HL-60 (cell line): ENCODE results near the gene GOLGA8B.
"Not testable (repeated sequence)": the region's sequence is repeated elsewhere in the genome, so short reads cannot be mapped to it uniquely, and the experiment has no call there.

Source experiments
- POLR2AphosphoS5 ChIP-seq: IDR thresholded peaks from 2 replicates; pipeline ENCODE4 v1.6.1; 2012; ENCODE audit warnings: low read depth
- SPI1 ChIP-seq: IDR thresholded peaks from 2 replicates; pipeline ENCODE4 v1.6.1; 2012; ENCODE audit warnings: low read depth, mild to moderate bottlenecking, borderline replicate concordance
- TF ChIP-seq, protein P1 (sequence below): IDR thresholded peaks from one replicate; pipeline ENCODE4 v1.5.1; 2011; ENCODE audit warnings: low read length, control low read depth, inconsistent platforms; ENCODE audit not compliant: insufficient read depth
- TF ChIP-seq, protein P2 (sequence below): IDR thresholded peaks from 2 replicates; pipeline ENCODE4 v1.6.1; 2012; ENCODE audit warnings: low read depth; ENCODE audit not compliant: insufficient replicate concordance

- TF ChIP-seq, protein P1, sequence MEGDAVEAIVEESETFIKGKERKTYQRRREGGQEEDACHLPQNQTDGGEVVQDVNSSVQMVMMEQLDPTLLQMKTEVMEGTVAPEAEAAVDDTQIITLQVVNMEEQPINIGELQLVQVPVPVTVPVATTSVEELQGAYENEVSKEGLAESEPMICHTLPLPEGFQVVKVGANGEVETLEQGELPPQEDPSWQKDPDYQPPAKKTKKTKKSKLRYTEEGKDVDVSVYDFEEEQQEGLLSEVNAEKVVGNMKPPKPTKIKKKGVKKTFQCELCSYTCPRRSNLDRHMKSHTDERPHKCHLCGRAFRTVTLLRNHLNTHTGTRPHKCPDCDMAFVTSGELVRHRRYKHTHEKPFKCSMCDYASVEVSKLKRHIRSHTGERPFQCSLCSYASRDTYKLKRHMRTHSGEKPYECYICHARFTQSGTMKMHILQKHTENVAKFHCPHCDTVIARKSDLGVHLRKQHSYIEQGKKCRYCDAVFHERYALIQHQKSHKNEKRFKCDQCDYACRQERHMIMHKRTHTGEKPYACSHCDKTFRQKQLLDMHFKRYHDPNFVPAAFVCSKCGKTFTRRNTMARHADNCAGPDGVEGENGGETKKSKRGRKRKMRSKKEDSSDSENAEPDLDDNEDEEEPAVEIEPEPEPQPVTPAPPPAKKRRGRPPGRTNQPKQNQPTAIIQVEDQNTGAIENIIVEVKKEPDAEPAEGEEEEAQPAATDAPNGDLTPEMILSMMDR = not testable (repeated sequence)
- TF ChIP-seq SPI1, POLR2AphosphoS5: not testable (repeated sequence)
- TF ChIP-seq, protein P2, sequence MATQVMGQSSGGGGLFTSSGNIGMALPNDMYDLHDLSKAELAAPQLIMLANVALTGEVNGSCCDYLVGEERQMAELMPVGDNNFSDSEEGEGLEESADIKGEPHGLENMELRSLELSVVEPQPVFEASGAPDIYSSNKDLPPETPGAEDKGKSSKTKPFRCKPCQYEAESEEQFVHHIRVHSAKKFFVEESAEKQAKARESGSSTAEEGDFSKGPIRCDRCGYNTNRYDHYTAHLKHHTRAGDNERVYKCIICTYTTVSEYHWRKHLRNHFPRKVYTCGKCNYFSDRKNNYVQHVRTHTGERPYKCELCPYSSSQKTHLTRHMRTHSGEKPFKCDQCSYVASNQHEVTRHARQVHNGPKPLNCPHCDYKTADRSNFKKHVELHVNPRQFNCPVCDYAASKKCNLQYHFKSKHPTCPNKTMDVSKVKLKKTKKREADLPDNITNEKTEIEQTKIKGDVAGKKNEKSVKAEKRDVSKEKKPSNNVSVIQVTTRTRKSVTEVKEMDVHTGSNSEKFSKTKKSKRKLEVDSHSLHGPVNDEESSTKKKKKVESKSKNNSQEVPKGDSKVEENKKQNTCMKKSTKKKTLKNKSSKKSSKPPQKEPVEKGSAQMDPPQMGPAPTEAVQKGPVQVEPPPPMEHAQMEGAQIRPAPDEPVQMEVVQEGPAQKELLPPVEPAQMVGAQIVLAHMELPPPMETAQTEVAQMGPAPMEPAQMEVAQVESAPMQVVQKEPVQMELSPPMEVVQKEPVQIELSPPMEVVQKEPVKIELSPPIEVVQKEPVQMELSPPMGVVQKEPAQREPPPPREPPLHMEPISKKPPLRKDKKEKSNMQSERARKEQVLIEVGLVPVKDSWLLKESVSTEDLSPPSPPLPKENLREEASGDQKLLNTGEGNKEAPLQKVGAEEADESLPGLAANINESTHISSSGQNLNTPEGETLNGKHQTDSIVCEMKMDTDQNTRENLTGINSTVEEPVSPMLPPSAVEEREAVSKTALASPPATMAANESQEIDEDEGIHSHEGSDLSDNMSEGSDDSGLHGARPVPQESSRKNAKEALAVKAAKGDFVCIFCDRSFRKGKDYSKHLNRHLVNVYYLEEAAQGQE = not testable (repeated sequence)
Observed at GRCh38 chr15:34560814-34561213, 22.6 kb downstream of the GOLGA8B start.
